A172 (cell line): ENCODE measurements around the gene OPCML. TPM values are rescaled to one million over a fixed set of nuclear protein-coding genes. Genes with fewer than 3 reads are reported as not detected.
A peak's percentile ranks its signal among the peaks of the same experiment; 100 is the strongest.

Source experiments
- DNase-seq: peaks from one replicate; pipeline ENCODE4 v3.0.0-alpha.2; 2015; ENCODE audit warnings: low spot score
- total RNA-seq: library from RNA; depleted of rRNA; stranded (reverse); fragments of >200 nt; shearing (Covaris generic); gene quantifications from 2 replicates; pipeline ENCODE4 v1.2.3, GENCODE V29; 2014

OPCML gene
- total RNA-seq, 1 experiment from 2014 or later: not detected

DNA sequence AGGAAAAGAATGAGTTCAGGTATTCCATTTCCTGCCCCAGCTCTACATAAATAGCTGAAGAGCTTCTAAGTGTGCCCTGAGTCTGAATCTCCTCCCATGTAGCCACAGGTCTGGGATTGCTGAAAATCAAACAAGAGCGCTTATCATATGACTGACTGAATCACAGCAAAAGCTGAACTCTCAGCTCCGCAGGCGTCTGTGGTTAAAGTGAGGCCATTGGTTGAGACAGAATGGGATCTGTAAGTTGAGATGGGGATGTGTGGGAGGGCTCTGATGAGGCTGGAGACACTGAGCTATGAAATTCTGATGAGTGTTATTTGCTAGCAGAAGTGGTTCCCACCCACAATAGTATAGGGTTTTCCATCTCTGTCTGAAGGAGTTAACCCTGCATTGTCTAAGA lies 637.0 kb downstream of the OPCML start:
- DNase-seq: peak; percentile 9

DNA sequence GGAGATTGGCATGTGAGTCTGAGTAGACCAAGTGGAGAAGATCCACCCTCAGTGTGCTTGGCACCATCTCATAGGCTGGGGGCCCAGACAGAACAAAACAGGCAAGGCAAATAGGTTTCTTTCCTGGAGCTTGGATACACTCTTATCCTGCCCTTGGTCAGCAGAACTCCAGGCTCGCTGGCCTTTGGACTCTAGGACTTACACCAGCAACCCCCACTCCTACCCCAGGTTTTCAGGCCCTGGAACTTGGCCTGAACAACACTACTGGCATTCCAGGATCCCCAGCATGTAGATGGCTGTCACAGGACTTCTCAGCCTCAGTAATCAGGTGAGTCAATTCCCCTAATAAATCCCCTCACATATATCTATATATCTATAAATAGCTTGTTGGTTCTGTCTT lies 637.7 kb downstream of the OPCML start:
- DNase-seq: no peak

DNA sequence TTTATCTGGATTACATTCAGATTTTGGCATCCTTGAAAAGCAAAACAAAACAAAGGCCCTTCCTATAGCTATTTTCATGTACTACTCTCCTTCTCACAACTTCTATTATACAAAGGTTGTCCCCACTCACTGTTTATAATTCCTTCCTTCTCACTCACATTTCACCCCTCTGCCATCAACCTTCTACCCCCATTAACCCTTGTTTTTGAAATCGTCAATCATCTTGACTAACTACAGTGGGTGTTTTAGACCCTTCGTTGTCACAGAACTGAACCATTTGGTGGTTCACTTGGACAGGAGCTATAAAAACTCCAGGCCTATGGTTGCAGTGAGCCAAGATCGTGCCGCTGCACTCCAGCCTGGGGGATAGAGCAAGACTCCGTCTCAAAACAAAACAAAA lies 639.4 kb downstream of the OPCML start:
- no peak for DNase-seq

DNA sequence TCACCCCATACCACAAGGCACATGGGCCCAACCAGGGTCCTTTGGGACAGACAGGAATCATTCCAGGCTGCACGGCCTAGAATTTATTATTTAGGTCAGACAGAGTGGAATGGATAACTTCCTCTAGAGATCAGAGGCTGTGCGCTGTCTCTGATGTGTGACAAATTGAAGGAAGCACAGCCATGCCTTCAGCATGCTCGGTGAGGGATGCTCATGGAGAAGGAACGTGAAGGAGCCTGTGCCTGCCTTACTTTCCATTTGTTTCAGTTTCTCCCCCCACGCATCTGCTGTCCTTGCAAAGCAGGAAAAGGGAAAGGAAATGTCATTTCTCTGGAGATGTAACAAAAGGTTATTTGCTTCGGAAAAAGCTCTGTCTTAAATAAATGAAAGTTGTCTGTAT lies 644.1 kb downstream of the OPCML start:
- no peak for DNase-seq

DNA sequence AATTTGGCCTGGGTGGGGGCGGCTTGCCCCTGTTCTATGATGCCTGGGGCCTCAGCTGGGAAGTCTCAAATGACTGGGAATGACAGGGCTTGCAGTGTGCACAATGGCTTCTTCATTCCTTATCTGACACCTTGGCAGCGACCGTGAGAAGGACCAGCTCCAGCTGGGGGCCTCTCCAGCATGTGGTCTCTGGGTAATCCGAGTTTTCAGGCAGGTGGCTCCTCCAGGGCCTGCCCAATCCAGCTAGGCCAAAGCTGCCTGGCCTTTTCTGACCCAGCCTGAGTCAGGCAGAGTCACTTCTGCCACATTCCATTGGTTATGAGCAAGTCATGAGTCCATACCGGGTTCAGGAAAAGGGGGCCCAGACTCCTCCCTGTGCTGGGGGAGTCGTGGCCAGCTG lies 646.0 kb downstream of the OPCML start:
- DNase-seq: peak; percentile 40

DNA sequence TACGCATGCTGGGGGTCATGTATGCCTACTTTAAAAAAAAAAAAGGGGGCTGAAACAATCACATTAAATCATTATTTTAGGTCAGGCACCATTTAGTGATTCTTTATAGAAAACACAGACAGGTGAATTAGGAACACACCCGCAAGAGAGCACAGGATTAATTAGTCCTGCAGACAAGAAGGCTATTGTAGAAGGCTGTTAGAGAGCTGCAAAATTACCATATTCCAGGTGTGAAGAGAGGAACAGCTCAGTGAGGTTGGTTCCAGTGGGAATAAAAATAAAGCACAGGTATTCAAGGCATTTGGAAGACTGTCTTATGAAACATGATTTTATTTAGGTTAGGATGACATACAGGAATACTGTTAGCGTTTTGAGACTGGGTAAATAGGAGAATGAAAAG lies 649.1 kb downstream of the OPCML start:
- DNase-seq: no peak

DNA sequence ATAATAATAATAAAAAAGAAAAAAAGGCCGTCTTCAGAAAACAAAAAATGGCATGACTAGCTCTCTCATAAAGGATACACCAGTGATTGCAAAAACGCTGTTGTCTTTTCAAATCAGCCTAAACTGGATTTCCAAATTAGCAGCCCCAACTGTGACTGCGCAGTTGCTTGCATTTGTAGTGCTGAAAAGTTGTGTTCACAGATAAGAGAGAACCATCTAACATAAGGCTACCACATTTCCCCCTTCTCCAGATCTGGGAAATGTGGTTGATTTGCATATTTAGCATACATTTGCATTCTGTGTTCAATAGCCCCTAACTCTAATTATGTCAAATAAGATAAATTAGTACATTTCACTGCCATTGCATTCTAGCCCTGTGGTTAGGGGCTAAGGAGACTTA lies 650.7 kb downstream of the OPCML start:
- DNase-seq: no peak

DNA sequence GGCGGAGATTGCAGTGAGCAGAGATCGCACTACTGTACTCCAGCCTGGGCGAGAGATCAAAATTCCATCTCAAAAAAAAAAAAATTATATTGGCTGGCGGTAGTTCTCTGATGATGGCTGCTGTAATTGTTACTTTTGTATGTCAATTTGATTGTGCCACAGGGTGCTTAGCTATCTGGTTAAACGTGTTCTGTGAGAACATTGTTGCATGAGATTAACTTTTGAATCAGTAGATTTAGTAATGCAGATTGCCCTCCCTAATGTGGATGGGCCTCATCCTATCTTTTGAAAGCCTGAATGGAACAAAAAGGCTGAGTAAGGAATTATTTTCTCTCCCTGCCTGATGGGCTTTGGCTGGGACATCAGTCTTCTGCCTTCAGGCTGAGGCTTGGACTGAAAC lies 654.2 kb downstream of the OPCML start:
- DNase-seq: no peak

DNA sequence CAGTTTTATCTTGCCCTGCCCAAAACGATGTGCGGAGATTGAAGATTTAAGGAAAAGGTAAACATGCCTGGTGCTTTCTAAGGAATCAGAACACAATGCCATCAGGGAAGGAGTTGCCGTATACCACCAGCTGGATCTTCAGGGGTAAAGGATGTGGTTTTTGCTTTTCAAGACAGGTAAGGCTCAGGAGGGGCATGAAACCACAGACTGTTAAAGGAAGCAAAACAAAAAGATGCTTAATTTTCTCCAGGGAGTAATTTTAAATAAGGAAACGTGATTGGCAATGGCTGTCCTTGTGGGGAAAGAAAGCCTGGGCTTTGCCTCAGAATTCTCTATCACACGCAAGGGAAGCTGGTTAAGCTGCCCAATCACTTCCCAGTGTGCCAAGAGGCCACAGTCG lies 655.6 kb downstream of the OPCML start:
- no peak for DNase-seq

DNA sequence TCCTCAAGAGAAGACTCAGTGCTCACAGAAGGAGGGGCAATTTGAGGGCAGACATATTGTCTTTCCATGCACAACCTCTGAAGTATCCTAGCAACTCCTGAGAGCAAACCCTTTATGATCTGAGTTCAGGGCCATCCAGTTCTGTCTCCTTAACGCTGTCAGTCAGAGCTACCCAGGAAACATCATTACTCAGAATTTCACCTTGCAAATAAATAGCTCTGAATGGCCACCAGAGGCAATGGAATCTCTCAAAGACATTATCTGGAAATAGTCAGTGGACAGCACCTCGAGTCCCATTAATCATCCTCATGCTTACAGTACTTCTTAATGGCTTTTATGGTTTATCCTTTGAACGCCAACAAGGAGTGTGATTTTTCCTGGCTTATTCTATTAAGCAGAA lies 656.1 kb downstream of the OPCML start:
- no peak for DNase-seq

DNA sequence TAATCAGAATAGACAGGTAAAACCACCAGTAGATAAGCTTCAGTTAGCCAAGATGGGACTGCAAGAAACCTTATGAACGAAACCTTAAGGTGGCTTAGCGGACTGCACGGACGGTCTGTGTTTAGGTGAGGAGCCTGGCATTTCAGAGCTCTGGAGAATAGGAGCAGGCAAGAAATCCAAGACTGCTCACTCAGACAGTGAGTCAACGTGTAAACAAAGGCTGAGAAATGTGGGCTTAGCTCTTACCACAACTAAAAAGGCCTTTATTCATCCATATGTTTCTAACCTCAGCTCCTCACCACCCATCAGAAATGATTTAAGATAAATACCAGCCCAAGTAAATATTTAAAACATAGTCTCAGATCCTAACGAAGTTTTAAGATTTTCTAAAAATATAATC lies 657.7 kb downstream of the OPCML start:
- DNase-seq: peak; percentile 72

DNA sequence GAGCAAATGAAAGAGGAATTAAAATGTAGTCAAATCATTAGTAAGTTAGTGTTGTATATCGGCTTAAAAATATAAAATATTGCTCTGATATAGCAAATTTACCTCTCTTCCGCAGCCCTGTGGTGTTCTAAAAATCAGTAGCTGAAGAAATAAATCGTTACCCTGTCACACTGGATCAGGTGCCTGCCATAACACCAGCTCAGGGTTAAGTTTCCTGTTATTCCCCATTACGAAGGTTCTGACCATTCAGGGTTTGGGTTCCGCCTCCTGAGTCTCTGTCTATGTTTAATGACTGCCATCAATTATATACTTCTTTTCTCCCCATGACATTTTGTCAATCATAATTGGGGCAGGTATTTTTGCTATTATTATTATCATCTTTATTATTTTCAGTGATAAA lies 658.5 kb downstream of the OPCML start:
- DNase-seq: no peak

DNA sequence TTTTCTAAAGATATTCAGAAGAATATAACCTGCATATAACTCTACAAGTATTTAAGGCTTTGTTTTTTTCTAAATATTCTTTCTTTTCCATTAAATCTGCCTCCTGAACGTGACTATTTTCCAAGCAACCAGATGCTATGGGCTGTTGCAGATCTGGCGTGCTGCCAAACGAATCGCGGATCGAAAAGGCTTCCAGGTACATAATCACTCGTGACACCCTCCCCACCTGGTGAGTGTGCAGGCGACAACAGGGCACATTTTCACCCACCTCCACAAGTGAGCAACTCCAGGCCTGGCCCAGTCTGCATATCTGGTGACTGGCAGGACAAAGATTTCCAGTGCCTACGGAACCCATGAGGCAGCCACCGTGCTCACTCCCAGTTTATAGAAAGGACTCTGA lies 660.1 kb downstream of the OPCML start:
- DNase-seq: no peak

DNA sequence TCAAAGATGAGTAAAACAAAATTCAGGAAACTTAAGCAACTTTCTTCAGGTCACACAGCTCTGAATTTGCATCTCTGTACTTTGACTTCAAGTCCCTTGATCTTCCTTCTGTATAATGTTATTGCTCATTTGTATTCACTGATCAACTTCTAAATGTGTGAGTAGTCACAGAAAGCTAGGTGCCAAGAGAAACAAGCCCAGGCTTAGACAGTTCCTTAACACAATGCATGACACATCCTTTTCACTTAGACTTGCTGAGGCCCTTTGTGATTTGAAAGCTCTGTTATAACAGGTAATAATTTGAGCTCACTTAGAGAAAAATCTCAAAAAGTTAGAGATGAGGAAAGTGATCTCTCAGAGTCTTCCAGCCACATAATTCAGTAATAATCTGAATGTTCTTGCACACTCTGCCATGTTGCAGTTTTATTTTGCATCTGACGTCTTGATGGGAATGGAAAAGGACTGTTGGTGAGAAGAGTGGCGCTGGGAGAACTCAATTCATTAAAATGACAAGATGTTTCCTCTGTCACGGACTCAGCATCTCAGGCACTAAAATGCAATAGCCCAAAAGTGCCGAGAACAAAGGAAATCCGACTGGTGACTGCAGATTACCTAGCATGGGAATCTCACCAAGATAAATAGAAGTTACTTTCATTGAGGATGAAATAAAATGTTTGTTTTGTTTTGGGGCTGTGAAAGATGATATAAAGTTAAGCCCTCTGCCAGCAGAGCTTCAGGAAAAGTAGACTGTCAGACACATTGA lies 665.3 kb downstream of the OPCML start:
- no peak for DNase-seq

DNA sequence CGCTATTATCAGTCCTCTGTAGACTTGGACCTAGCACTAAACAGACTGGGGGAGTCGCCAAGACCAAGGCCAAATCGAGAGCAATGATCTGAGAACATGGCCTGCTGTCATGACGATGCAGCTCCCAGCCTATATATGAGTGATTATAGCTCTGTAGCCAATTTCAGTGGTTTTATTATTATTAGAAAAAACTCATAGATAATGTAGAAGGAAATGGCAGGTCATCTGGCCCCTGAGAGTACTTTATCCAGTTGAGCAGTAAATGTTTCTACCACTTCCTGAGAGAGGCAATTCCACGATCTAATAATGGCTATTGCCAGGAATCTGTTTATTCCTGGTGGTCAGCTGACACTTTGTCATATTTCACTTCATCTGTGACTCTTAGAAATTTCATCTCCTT lies 666.7 kb downstream of the OPCML start:
- DNase-seq: no peak

DNA sequence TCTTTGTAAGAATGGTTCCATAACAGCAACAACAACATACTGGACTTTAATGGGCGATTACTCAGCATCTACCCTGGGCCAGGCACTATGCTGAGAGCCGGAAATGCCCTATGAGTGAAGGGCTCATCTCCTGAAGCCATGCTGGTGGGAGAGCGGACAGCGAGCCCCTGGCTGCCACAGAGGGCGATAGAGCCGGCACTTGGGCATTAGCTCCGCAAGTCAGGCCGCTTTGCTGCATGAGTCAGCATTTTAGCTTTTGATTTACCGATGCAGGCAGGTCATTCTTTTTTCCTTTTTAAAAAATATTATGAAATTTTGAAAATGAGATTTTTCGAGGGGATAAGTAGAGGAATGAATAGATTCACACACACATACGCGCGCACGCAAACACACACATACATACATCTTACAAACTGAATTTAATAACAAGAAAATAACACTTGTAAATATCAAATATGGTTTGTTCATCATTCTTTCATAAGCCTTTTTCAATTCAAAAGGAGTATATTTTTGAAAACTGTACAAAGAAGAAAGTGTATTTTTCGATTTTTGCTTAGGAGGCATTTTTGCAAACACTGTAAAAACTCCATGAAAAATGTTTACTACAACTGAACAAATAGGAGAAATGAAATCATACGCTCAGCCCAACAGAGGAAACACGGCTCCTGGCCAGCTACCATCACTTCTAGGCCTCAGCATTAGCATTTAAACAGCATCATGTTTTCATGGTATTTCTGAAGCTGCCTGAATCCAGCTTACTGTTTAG lies 667.3 kb downstream of the OPCML start:
- no peak for DNase-seq

DNA sequence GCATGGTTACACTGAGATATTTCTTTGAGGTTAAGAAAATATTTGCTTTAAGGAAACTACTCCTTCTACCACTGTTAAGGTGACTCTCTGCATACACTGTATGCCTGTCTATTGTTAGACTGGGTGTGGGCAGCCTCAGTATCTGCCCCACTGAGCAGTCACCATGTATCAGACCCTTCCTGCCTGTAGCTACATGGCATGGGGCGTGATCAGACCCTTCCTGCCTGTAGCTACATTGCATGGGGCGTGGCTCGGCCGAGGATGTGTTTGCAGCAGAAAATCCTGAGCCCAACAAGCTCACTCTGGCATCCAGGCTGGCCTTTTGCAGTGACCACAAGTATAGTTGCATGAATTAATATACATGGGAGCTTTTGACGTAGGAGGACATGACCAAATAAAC lies 669.4 kb downstream of the OPCML start:
- DNase-seq: no peak

DNA sequence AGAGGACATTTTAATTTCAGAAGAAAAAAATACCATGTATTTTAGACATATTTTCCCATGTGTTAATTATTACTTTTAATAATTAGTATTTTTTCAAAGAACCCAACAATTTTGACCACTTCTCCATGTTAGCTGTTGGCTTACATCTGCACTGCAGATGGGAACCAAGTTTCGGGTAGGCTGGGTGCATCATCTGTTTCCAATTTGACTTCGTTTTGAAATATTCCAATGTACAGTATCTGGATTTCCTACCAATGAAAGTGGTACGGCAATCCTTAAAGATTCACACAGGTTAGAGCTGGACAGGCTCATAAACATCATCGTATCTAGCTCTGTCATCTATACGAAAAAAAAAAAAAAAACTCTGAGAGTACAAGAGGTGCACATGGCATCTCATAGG lies 670.2 kb downstream of the OPCML start:
- DNase-seq: no peak

DNA sequence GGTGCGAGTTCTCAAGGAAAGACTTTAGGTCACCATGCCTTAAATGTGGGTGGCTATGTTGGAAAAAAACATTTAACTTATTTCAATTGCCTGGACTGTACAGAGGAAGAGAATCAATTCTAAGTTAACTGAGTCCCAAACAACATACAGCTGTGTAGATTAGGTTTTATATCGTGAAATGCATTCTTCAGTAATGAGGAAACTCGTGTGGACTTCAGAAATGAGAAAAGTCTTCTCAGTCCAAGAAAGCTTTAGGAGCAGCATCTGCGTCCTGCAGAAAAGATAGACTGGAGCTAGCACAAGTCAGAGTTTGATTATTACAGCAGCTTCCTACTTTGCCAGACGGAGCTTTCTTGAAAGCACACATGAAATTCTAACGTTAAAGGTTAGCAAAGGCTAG lies 673.0 kb downstream of the OPCML start:
- DNase-seq: no peak

DNA sequence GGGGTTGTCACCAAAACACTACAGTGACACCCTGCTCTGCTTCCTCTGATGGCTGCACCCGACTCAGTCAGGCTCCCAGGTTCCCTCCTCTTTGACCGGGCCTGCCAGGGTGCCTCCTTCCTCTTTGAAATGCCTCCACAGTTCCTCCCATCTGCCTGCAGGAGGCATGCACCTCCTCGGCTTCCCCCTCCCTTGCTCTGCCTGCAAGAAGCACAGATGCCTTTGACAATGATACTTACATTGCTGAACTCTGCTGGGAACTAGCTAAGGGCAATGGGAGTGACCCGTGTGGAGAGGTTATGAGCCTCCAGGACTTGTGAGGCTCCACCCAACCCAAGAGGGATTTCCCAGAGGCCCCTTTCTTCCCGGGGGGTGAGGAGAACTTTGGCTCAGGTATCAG lies 674.1 kb downstream of the OPCML start:
- DNase-seq: no peak

DNA sequence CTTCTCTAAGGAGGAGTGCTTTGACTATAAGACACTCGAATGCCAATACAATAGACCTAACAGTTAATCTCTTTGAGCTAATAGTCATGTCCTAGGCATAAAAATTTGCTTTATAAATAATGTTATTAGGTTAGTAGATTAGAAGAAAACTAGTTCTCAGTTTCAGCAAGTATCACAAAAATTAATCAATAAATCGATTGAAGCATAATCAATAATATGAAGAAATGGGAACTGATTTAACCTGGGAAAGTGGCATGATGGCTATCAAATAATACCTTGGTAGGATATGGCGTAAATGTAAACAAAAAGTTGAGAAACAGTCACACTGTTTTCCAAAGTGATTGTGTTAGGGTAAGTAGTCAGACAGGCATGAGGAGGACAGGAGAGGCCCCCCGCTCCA lies 676.3 kb downstream of the OPCML start:
- no peak for DNase-seq

DNA sequence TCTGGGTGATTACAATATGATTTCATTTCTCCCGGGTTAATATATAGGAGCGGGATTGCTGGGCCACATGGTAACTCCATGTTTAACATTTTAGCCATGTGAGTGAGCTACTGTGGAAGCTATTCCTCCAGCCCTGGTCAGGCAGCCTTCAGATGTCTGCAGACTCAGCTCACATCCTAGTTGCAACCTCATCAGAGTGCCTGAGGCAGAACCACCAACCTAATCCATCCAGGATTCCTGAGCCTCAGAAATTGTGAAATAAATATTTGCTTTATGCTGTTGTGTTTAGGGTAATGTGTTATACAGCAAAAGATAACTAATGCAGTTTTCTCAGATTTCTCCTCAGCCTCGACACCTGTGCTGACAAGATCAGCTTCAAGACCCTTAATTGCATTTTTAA lies 676.8 kb downstream of the OPCML start:
- no peak for DNase-seq

DNA sequence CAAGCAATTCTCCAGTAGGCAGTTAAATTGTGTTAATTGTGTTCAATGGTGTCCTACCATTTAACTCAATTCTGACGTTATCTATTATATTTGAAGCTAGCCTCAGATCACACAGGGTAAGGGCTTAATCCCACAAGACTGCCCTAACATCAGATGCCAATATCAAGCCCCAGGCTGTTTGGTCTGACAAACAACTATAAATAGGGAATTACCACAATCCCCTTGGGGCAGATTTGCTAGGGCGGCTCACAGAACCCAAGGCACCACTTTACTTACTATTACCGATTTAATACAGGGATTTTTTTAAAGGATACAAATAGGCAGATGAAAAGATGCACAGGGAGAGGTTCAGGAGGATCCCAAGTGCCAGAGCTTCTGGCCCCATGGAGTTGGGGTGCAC lies 678.4 kb downstream of the OPCML start:
- no peak for DNase-seq

DNA sequence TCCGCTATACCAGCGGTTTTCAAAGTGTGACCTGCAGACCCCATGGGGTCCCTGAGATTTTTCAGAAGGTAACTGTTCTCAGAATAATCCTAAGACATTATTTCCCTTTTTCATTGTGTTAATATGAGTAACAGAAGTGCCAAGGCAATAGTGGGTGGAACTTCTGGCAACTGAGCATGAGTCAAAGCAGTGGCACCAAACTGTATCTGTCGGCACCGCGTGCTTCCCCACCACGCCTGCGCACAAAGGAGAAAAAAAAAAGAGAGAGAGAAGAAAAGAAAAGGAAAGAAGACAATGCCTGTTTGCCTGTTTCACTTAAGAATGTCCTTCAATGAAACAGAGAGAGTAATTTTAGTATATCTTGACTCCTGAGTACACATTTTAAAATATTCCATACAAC lies 679.9 kb downstream of the OPCML start:
- no peak for DNase-seq
